MV-4-11 (cell line): Measurements from ENCODE around the gene SLC7A5.
"Not testable (repeated sequence)": the region's sequence is repeated elsewhere in the genome, so short reads cannot be mapped to it uniquely, and the experiment has no call there.

Experiments
- DNase-seq: peaks from one replicate; lab custom pipeline; 2025; lab: John Stamatoyannopoulos, UW

The SLC7A5 gene

DNA sequence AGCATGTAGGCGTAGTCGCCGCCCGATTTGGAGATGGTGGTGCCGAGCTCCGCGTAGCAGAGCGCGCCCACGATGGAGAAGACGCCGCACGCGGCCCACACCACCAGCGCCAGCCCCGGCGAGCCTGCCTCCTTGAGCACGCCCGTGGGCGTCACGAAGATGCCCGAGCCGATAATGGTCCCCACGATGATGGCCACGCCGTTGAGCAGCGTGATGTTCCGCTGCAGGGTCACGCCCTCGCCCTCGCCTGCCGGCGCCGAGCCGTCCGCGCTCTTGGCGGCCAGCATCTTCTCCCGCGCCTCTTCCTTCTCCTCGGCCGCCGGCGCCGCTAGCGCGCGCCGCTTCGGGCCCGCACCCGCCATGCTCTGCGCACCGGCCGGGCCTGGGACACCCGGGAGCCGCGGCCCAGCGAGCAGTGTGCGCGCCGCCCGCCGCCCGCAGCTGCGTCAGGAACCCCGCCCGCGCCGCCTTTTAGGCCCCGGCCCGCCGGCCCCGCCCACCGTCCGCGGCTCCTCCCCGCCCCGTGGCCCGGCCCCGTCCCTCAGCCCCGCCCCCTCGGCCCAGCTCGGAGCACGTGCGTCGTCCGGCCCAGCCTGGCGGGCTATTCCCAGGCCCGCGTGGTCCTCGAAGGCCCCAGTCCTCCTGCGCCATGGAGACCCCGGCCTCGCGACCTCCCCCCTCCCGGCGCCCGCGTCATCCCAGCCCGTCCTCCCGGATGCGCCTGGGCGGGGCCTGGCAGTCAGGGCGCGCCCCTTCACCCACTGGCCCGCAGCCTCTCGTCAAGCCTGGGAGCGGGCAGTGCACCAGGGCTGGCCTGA lies at the start of gene SLC7A5:
Gene SLC7A5, minus strand, starts transcription at position 447 of the 818 bp plus-strand sequence. Its CDS starts 85 bp downstream, at position 362.
- DNase-seq, result peak; percentile 67

DNA sequence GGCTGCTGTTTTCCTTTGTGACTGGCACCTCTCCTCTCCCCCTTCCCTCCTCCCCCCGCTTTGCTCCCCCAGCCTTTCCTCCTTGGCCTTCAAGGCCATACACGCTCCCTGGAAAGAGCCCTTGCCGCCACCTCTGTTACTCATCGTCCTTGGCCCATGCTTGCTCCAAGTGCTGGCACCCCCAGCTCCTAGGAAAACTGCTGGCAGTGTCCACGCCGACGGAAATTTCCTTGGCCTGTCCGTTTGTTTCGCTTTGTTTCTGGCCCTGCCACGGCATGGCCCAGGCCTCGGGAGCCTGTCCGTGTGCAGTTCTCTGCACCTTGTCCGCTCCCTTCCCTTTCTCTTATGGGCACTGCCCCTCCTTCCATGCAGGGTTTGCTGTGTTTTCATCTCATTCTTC lies 49.0 kb upstream of the SLC7A5 start:
- no peak for DNase-seq

- no peak for DNase-seq
Observed at GRCh38 chr16:87917503-87917902, 48.2 kb upstream of the SLC7A5 start.

DNA sequence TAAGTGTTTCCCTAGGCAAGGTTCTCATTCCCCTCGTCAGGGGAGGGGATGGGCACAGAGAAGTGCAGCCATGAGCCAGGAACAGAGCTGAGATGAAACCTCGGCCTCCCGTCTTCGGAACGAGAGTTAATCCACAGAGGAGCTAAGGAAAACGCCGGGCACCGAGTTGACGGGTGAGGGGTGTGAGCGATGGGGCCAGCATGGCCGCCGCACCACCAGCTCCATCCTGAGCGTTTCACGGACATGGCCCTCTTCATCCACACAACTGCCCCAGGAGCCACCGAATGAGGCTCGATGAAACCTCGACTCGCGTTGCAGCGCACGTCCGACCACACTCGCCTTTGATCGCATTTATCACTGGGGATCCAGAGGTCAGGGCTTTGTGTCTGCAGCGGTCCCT lies 45.5 kb upstream of the SLC7A5 start:
- no peak for DNase-seq

- peak; percentile 37 for DNase-seq
Observed at GRCh38 chr16:87914021-87914725, 44.9 kb upstream of the SLC7A5 start.

- peak; percentile 78 for DNase-seq
Observed at GRCh38 chr16:87912691-87913090, 43.4 kb upstream of the SLC7A5 start.

DNA sequence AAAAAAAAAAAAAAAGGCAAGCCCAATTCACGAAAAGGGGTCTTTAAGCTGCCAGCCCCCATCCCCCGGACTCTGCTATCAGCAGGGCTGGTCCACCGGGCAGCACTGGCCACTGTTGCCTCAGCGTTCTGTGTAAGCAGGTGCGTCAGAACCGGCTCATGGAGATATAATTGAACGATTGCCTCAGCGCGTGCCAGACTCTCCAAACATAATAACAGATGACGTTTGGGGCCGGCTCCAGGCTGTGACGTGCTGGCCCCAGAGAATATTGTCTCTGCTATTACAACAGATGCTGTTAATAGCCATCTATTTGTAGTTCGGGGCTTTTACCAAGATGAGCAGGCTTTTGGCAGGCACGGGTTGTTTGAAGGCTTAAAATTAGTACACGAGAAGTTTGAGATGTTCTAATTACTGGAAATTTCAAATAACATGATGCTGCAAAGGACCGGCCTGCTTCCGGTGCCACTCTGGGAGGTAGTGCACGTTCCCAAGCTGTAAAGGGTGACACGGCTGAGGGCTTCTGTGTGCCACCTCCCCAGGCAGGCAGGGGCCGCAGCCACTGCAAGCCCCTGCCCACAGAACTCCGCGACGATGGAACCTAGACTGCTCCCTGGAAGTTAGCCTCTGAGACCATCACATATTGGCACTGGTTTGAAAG lies 41.9 kb upstream of the SLC7A5 start:
- DNase-seq, result not testable (repeated sequence)

DNA sequence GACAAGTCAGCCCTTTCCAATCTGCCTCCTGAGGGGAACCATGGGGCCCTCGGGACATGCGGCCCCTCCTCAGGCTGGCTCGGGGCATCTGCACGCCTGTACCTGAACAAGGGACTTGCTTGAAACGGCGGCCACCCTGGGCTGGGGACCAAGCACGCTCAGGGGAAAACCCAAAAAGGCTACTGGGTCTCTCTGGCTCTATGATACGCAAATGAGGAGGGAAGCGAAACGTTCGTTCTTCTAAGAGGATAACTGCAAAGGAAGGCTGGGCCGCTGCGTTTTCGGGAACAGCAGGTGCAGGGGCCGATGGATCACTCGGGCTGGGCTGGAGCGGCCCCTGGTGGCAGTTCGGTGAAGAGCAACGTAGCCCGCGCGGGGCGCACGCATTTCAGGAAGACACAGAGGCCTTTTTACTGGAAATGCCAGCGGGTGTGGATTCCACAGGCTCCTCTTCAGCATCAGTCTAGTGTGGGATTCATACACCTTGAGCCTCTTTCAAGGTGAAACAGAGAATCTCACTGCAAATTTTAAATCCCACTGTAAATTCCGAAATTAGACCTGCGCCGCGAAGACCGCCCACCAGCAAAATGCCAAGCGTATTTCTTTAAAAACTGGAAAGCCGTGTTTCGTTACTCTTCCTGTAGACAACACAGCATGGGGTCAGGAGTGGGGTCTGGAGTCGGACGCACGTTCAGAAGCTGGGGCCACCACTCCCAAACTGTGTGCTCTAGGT lies 40.1 kb upstream of the SLC7A5 start:
- DNase-seq, result peak; percentile 64

- not testable (repeated sequence) for DNase-seq
Observed at GRCh38 chr16:87908101-87908500, 38.8 kb upstream of the SLC7A5 start.

- not testable (repeated sequence) for DNase-seq
Observed at GRCh38 chr16:87905521-87905920, 36.2 kb upstream of the SLC7A5 start.

- not testable (repeated sequence) for DNase-seq
Observed at GRCh38 chr16:87904963-87905362, 35.7 kb upstream of the SLC7A5 start.

- not testable (repeated sequence) for DNase-seq
Observed at GRCh38 chr16:87900489-87900888, 31.2 kb upstream of the SLC7A5 start.

- peak; percentile 68 for DNase-seq
Observed at GRCh38 chr16:87897521-87898505, 28.5 kb upstream of the SLC7A5 start.

- DNase-seq, result not testable (repeated sequence)
Observed at GRCh38 chr16:87896924-87897520, 27.7 kb upstream of the SLC7A5 start.

DNA sequence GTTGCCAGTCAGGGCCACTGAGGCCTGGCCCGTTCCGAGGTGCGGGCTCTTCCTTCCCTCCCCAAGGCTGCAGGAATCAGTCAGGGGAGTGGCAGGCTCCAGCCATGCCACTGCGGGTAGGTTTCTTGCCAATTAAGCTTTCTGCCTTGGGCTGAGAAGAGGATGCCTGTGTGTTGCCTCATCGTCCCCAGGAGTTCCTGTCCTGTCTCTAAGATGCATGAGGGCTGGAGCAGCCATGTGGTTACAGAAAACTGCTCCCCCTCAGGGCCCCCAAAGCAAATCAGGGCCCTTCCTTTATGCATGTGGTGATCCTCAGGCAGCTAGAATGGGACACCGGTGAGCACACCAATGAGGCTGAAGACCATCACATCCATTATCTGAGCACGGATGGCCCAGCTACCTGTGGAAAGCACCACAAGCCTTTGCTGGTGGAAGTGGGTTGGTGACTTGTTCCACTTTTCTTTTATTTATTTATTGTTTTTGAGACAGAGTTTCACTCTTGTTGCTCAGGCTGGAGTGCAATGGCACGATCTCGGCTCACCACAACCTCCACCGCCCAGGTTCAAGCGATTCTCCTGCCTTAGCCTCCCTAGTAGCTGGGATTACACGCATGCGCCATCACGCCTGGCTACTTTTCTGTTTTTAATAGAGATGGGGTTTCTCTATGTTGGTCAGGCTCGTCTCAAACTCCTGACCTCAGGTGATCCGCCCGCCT lies 27.0 kb upstream of the SLC7A5 start:
- DNase-seq, result peak; percentile 50

- DNase-seq, result peak; percentile 96
Observed at GRCh38 chr16:87895641-87896141, 26.4 kb upstream of the SLC7A5 start.

- not testable (repeated sequence) for DNase-seq
Observed at GRCh38 chr16:87894005-87894404, 24.7 kb upstream of the SLC7A5 start.

- no peak for DNase-seq
Observed at GRCh38 chr16:87891764-87892163, 22.5 kb upstream of the SLC7A5 start.

- peak; percentile 17 for DNase-seq
Observed at GRCh38 chr16:87889762-87890161, 20.5 kb upstream of the SLC7A5 start.
